ENCODE data around the gene SORCS1.

SORCS1 gene

GRCh38 chr10:107163881-107164861 is at the start of gene SORCS1:
TSS of gene SORCS1 (minus strand) at chr10:107164706.
- Histone ChIP-seq H3K36me3 (ENCODE audit: control insufficient read depth, insufficient read depth, low read length) (no peaks in the 10 kb centered on the region), H3K4me3 (ENCODE audit: low read length) (no peak within 1 kb of the TSS), H3K4me1 (ENCODE audit: control insufficient read depth, insufficient read depth, low read length) (no peaks in the 10 kb centered on the region), H3K27me3 (ENCODE audit: control insufficient read depth, insufficient read depth, low read length) (peaks cover 12% of the 10 kb centered on the region), H3K9ac (ENCODE audit: low read length) (no peak within 1 kb of the TSS), H3K9me3 (ENCODE audit: control insufficient read depth, low read length) (no peaks in the 10 kb centered on the region)

GRCh38 chr10:107214261-107214660 is 49.8 kb upstream of the SORCS1 start:
- no peaks in the 10 kb centered on the region for H3K27me3 ChIP-seq (ENCODE audit: control insufficient read depth, insufficient read depth, low read length)
- H3K9ac ChIP-seq (ENCODE audit: low read length) = no peak overlapping the region
- H3K9me3 ChIP-seq (ENCODE audit: control insufficient read depth, low read length) = no peaks in the 10 kb centered on the region
- H3K4me3 ChIP-seq (ENCODE audit: low read length) = no peak overlapping the region
- H3K4me1 ChIP-seq (ENCODE audit: control insufficient read depth, insufficient read depth, low read length) = no peaks in the 10 kb centered on the region
- no peaks in the 10 kb centered on the region for H3K36me3 ChIP-seq (ENCODE audit: control insufficient read depth, insufficient read depth, low read length)

- Histone ChIP-seq H3K36me3 (ENCODE audit: control insufficient read depth, insufficient read depth, low read length) (no peaks in the 10 kb centered on the region), H3K4me3 (ENCODE audit: low read length) (no peak overlapping the region), H3K4me1 (ENCODE audit: control insufficient read depth, insufficient read depth, low read length) (no peaks in the 10 kb centered on the region), H3K9ac (ENCODE audit: low read length) (no peak overlapping the region), H3K9me3 (ENCODE audit: control insufficient read depth, low read length) (no peaks in the 10 kb centered on the region), H3K27me3 (ENCODE audit: control insufficient read depth, insufficient read depth, low read length) (no peaks in the 10 kb centered on the region)
Measured at GRCh38 chr10:107213861-107214260, 49.4 kb upstream of the SORCS1 start.

GRCh38 chr10:107206833-107207232 is 42.3 kb upstream of the SORCS1 start:
- Histone ChIP-seq H3K27me3 (ENCODE audit: control insufficient read depth, insufficient read depth, low read length) (no peaks in the 10 kb centered on the region), H3K9me3 (ENCODE audit: control insufficient read depth, low read length) (no peaks in the 10 kb centered on the region), H3K4me3 (ENCODE audit: low read length) (no peak overlapping the region), H3K4me1 (ENCODE audit: control insufficient read depth, insufficient read depth, low read length) (no peaks in the 10 kb centered on the region), H3K36me3 (ENCODE audit: control insufficient read depth, insufficient read depth, low read length) (no peaks in the 10 kb centered on the region), H3K9ac (ENCODE audit: low read length) (no peak overlapping the region)

GRCh38 chr10:107169516-107169915 is 5.0 kb upstream of the SORCS1 start:
- Histone ChIP-seq H3K4me1 (ENCODE audit: control insufficient read depth, insufficient read depth, low read length) (no peaks in the 10 kb centered on the region), H3K4me3 (ENCODE audit: low read length) (no peak overlapping the region), H3K27me3 (ENCODE audit: control insufficient read depth, insufficient read depth, low read length) (peaks cover 3% of the 10 kb centered on the region), H3K36me3 (ENCODE audit: control insufficient read depth, insufficient read depth, low read length) (no peaks in the 10 kb centered on the region), H3K9me3 (ENCODE audit: control insufficient read depth, low read length) (no peaks in the 10 kb centered on the region), H3K9ac (ENCODE audit: low read length) (no peak overlapping the region)

- Histone ChIP-seq H3K4me3 (ENCODE audit: low read length) (no peak overlapping the region), H3K36me3 (ENCODE audit: control insufficient read depth, insufficient read depth, low read length) (no peaks in the 10 kb centered on the region), H3K9ac (ENCODE audit: low read length) (no peak overlapping the region), H3K4me1 (ENCODE audit: control insufficient read depth, insufficient read depth, low read length) (no peaks in the 10 kb centered on the region), H3K27me3 (ENCODE audit: control insufficient read depth, insufficient read depth, low read length) (peaks cover 6% of the 10 kb centered on the region), H3K9me3 (ENCODE audit: control insufficient read depth, low read length) (no peaks in the 10 kb centered on the region)
Measured at GRCh38 chr10:107168738-107169137, 4.2 kb upstream of the SORCS1 start.

GRCh38 chr10:107166403-107166802 is 1.9 kb upstream of the SORCS1 start:
- Histone ChIP-seq H3K4me3 (ENCODE audit: low read length) (no peak overlapping the region), H3K27me3 (ENCODE audit: control insufficient read depth, insufficient read depth, low read length) (peaks cover 12% of the 10 kb centered on the region)

GRCh38 chr10:107164992-107165391 is 486 bp upstream of the SORCS1 start:
- Histone ChIP-seq H3K36me3 (ENCODE audit: control insufficient read depth, insufficient read depth, low read length) (no peaks in the 10 kb centered on the region), H3K4me3 (ENCODE audit: low read length) (no peak overlapping the region), H3K4me1 (ENCODE audit: control insufficient read depth, insufficient read depth, low read length) (no peaks in the 10 kb centered on the region), H3K9me3 (ENCODE audit: control insufficient read depth, low read length) (no peaks in the 10 kb centered on the region), H3K9ac (ENCODE audit: low read length) (no peak overlapping the region), H3K27me3 (ENCODE audit: control insufficient read depth, insufficient read depth, low read length) (peaks cover 12% of the 10 kb centered on the region)

More at GRCh38 chr10:107166403-107166802, 1.9 kb upstream of the SORCS1 start:
- Histone ChIP-seq H3K36me3 (ENCODE audit: control insufficient read depth, insufficient read depth, low read length) (no peaks in the 10 kb centered on the region), H3K4me1 (ENCODE audit: control insufficient read depth, insufficient read depth, low read length) (no peaks in the 10 kb centered on the region), H3K9me3 (ENCODE audit: control insufficient read depth, low read length) (no peaks in the 10 kb centered on the region), H3K9ac (ENCODE audit: low read length) (no peak overlapping the region)

- H3K36me3 ChIP-seq (ENCODE audit: control insufficient read depth, insufficient read depth, low read length) = no peaks in the 10 kb centered on the region
- H3K4me3 ChIP-seq (ENCODE audit: low read length) = no peak overlapping the region
- no peak overlapping the region for H3K9ac ChIP-seq (ENCODE audit: low read length)
- H3K9me3 ChIP-seq (ENCODE audit: control insufficient read depth, low read length) = no peaks in the 10 kb centered on the region
- H3K4me1 ChIP-seq (ENCODE audit: control insufficient read depth, insufficient read depth, low read length) = no peaks in the 10 kb centered on the region
- H3K27me3 ChIP-seq (ENCODE audit: control insufficient read depth, insufficient read depth, low read length) = peaks cover 12% of the 10 kb centered on the region
Measured at GRCh38 chr10:107163076-107163855, 1.2 kb downstream of the SORCS1 start.

GRCh38 chr10:107160866-107161265 is 3.6 kb downstream of the SORCS1 start:
- Histone ChIP-seq H3K4me1 (ENCODE audit: control insufficient read depth, insufficient read depth, low read length) (no peaks in the 10 kb centered on the region), H3K9ac (ENCODE audit: low read length) (no peak overlapping the region), H3K9me3 (ENCODE audit: control insufficient read depth, low read length) (no peaks in the 10 kb centered on the region), H3K27me3 (ENCODE audit: control insufficient read depth, insufficient read depth, low read length) (peaks cover 12% of the 10 kb centered on the region), H3K4me3 (ENCODE audit: low read length) (no peak overlapping the region), H3K36me3 (ENCODE audit: control insufficient read depth, insufficient read depth, low read length) (no peaks in the 10 kb centered on the region)

GRCh38 chr10:107159871-107160270 is 4.6 kb downstream of the SORCS1 start:
- Histone ChIP-seq H3K4me1 (ENCODE audit: control insufficient read depth, insufficient read depth, low read length) (no peaks in the 10 kb centered on the region), H3K4me3 (ENCODE audit: low read length) (no peak overlapping the region), H3K9me3 (ENCODE audit: control insufficient read depth, low read length) (no peaks in the 10 kb centered on the region), H3K27me3 (ENCODE audit: control insufficient read depth, insufficient read depth, low read length) (peaks cover 9% of the 10 kb centered on the region), H3K9ac (ENCODE audit: low read length) (no peak overlapping the region), H3K36me3 (ENCODE audit: control insufficient read depth, insufficient read depth, low read length) (no peaks in the 10 kb centered on the region)

GRCh38 chr10:107157071-107157470 is 7.4 kb downstream of the SORCS1 start:
- no peaks in the 10 kb centered on the region for H3K27me3 ChIP-seq (ENCODE audit: control insufficient read depth, insufficient read depth, low read length)
- no peak overlapping the region for H3K9ac ChIP-seq (ENCODE audit: low read length)
- no peaks in the 10 kb centered on the region for H3K9me3 ChIP-seq (ENCODE audit: control insufficient read depth, low read length)
- H3K4me3 ChIP-seq (ENCODE audit: low read length) = no peak overlapping the region
- no peaks in the 10 kb centered on the region for H3K4me1 ChIP-seq (ENCODE audit: control insufficient read depth, insufficient read depth, low read length)
- H3K36me3 ChIP-seq (ENCODE audit: control insufficient read depth, insufficient read depth, low read length) = no peaks in the 10 kb centered on the region

All from mucosa of stomach (tissue), 1 donor.